ENCODE measurements around the gene PEX26. TPM values are rescaled to one million over a fixed set of nuclear protein-coding genes. Genes with fewer than 3 reads are reported as not detected.
A peak's percentile ranks its signal among the peaks of the same experiment; 100 is the strongest.

The PEX26 gene
- total and polyA plus RNA-seq, 12 donors: 8.4 to 57.8 (median 34.0) TPM

- peak overlapping the region in 3 of 5 donors; percentile 51 to 87 (median 65) for H3K27ac ChIP-seq
- no peak for DNase-seq
- 90 to 93% (median 92%) methylated on average over 6 of the region's 6 CpGs for WGBS, 4 donors
- H3K4me1 ChIP-seq (replicated peaks in 1 of 2): peaks cover 22 to 33% of the 10 kb centered on the region in 2 donors
- intact Hi-C loops (cut with DNase I): loop anchor here (2.0 to 10.0 kb wide), 3 partner anchors 170 to 243 kb away; no protein-coding TSS in a partner anchor
- TF ChIP-seq CTCF (IDR thresholded peaks at IDR 0.05) (no peak), POLR2A (IDR thresholded peaks at IDR 0.05) (no peak)
- no peak overlapping the region for H3K4me3 ChIP-seq
- peaks cover 0 to 9% of the 10 kb centered on the region in 2 donors for H3K36me3 ChIP-seq (replicated peaks in 1 of 2)
- no peaks in the 10 kb centered on the region for H3K9me3 ChIP-seq (replicated peaks in 1 of 3)
- H3K27me3 ChIP-seq: no peaks in the 10 kb centered on the region
Observed at GRCh38 chr22:18075101-18075719, 2.6 kb upstream of the PEX26 start.

GRCh38 chr22:18075720-18076497, 1.9 kb upstream of the PEX26 start:
- Histone ChIP-seq H3K4me1 (replicated peaks in 1 of 2) (peaks cover 22 to 33% of the 10 kb centered on the region in 2 donors), H3K4me3 (peak overlapping the region in 1 of 4 donors; percentile 14), H3K27me3 (no peaks in the 10 kb centered on the region), H3K9me3 (replicated peaks in 1 of 3) (no peaks in the 10 kb centered on the region), H3K27ac (peak overlapping the region in 3 of 5 donors; percentile 65 to 88 (median 87)), H3K36me3 (replicated peaks in 1 of 2) (peaks cover 0 to 15% of the 10 kb centered on the region in 2 donors)
- DNase-seq: peak; percentile 74 to 89 (median 77)
- WGBS, 4 donors: 24 to 28% (median 25%) methylated on average over 13 of the region's 13 CpGs
- peak; percentile 60 to 97 (median 94) for TF ChIP-seq CTCF (IDR thresholded peaks at IDR 0.05)
- TF ChIP-seq POLR2A (IDR thresholded peaks at IDR 0.05): peak in 1 of 2 donors; percentile 12
- intact Hi-C loops (cut with DNase I): loop anchor here (2.0 to 10.0 kb wide), 3 partner anchors 171 to 244 kb away; no protein-coding TSS in a partner anchor

- Histone ChIP-seq H3K4me1 (replicated peaks in 1 of 2) (peaks cover 22 to 33% of the 10 kb centered on the region in 2 donors), H3K27ac (peak overlapping the region; percentile 52 to 92 (median 87)), H3K27me3 (no peaks in the 10 kb centered on the region), H3K9me3 (replicated peaks in 1 of 3) (no peaks in the 10 kb centered on the region), H3K4me3 (peak overlapping the region; percentile 25 to 95 (median 82)), H3K36me3 (replicated peaks in 1 of 2) (peaks cover 0 to 25% of the 10 kb centered on the region in 2 donors)
- no peak for DNase-seq
- TF ChIP-seq POLR2A (IDR thresholded peaks at IDR 0.05): no peak
- intact Hi-C loops (cut with DNase I): loop anchor here (5.0 to 10.0 kb wide), 2 partner anchors 172 to 245 kb away; no protein-coding TSS in a partner anchor
- 3 to 6% (median 4%) methylated on average over 10 of the region's 10 CpGs for WGBS, 4 donors
Observed at GRCh38 chr22:18077087-18077638, 627 bp upstream of the PEX26 start.

GRCh38 chr22:18078329-18079041, 695 bp downstream of the PEX26 start:
- Histone ChIP-seq H3K36me3 (replicated peaks in 1 of 2) (peaks cover 0 to 38% of the 10 kb centered on the region in 2 donors), H3K27me3 (no peaks in the 10 kb centered on the region), H3K27ac (peak overlapping the region in 3 of 5 donors; percentile 87 to 92 (median 88)), H3K4me1 (replicated peaks in 1 of 2) (peaks cover 22 to 33% of the 10 kb centered on the region in 2 donors), H3K4me3 (peak overlapping the region; percentile 16 to 95 (median 82)), H3K9me3 (replicated peaks in 1 of 3) (no peaks in the 10 kb centered on the region)
- DNase-seq: peak; percentile 40 to 67 (median 56)
- intact Hi-C loops (cut with DNase I): loop anchor here (5.0 to 10.0 kb wide), 2 partner anchors 174 to 246 kb away; no protein-coding TSS in a partner anchor
- 6 to 31% (median 7%) methylated on average over 9 to 45 of the region's 45 CpGs for WGBS, 4 donors
- TF ChIP-seq CTCF (IDR thresholded peaks at IDR 0.05): peak in 1 of 6 experiments; percentile 6
- no peak for TF ChIP-seq POLR2A (IDR thresholded peaks at IDR 0.05)
